Activated naive CD4-positive, alpha-beta T cell treated with Interleukin-2 at 50 U/mL for 16 hours (primary cell): ENCODE measurements around the gene CHRNB1.

Source experiments
- DNase-seq: peaks from one replicate; pipeline ENCODE4 v3.0.0-alpha.2; 2020

Gene CHRNB1

GRCh38 chr17:7486181-7486580 lies 41.3 kb downstream of the CHRNB1 start:
- no peak for DNase-seq

DNA sequence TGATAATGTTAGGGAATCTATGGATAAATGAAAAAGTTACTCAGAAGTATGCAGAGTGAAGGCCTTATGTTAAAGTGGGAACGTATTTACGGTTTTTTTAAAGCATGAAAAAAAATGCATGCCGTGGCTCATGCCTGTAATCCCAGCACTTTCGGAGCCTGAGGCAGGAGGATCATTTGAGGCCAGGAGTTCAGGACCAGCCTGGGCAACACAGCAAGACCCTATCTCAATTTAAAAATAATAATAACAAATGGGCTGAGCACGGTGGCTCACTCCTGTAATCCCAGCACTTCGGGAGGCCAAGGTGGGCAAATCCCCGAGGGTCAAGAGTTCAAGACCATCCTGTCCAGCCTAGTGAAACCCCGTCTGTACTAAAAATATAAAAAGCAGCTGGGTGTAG lies 45.3 kb downstream of the CHRNB1 start:
- no peak for DNase-seq

DNA sequence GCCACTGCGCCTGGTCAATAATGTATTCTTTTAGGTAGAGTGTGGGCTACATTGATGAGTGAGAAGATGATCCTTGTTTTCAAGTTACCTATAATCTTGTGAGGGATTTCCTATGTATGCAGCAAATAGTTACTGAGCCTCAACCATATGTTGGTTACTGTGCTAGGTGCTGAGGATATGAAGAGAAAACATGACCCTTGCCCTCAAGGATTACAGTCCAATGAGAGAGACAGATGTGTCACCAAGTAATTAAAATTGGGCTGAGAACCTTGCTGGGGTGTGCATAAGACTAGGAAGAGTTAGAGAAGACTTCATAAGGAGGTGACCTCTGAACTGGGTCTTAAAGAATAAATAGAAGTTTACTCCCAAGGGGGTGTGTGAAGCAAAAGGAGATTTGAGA lies 46.7 kb downstream of the CHRNB1 start:
- DNase-seq: no peak

DNA sequence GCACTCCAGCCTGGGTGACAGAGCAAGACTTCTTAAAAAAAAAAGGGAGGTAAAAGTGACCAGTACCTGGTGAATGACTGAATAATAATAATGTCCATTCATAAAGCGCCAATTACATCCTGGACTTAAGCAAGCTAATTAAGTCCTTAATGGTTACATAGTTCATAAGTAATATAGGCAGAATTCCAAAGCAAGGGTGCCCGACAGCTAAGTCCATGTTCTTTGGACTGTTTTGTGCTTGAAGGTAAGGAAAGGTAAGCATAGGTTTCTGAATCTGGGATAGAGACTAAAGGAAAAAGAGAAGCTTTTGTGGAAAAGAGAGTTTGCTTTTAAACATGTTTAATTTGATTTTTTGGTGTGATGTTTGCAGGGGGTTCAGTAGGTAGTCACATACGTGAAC lies 49.1 kb downstream of the CHRNB1 start:
- DNase-seq: no peak

DNA sequence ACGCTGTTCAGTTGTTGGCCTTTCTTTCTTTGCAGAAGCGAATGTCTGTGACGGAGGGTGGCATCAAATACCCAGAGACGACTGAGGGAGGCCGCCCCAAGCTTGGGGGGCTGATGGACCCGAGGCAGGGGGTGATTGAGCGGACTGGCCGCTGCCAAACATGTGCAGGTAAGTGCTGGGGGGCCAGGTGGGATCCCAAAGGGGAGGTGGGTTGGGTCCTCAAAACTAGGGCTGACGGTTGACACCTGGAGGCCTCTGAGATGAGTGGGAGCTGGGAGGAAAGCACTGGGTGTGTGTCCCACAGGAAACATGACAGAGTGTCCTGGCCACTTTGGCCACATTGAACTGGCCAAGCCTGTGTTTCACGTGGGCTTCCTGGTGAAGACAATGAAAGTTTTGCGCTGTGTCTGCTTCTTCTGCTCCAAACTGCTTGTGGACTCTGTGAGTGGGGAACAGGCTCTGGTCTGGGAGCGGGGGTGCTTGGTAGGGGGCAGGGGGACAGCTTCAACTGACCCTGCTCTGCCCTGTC lies 51.1 kb downstream of the CHRNB1 start:
- DNase-seq: no peak

DNA sequence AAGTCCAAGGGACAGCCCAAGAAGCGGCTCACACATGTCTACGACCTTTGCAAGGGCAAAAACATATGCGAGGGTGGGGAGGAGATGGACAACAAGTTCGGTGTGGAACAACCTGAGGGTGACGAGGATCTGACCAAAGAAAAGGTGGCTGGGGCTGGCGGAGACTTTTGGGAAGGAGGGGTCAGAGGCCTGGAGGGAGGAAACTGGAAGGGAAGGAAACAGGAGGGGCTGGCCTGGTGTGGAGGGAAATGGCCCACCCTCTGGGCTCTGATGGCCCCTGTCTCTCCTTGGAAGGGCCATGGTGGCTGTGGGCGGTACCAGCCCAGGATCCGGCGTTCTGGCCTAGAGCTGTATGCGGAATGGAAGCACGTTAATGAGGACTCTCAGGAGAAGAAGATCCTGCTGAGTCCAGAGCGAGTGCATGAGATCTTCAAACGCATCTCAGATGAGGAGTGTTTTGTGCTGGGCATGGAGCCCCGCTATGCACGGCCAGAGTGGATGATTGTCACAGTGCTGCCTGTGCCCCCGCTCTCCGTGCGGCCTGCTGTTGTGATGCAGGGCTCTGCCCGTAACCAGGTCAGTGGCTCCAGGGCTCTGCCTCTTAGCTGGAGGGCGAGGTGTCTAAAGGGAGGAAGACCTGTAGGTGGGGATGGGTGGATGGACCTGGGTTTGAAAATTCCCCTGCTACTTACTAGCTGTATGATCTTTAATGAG lies 51.8 kb downstream of the CHRNB1 start:
- DNase-seq: no peak

DNA sequence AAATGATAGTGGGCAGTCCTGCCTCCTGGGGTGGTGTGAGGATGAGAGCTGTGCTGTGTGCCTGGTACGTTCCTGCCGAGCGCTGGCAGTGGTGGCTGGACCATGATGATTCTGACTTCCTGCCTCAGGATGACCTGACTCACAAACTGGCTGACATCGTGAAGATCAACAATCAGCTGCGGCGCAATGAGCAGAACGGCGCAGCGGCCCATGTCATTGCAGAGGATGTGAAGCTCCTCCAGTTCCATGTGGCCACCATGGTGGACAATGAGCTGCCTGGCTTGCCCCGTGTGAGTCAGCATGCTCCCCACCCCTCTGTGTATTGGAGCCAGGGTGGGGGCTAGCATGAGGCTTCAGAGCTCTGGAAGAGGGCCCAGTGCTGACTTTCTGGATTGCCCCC lies 52.4 kb downstream of the CHRNB1 start:
- no peak for DNase-seq

GRCh38 chr17:7497636-7498035 lies 52.8 kb downstream of the CHRNB1 start:
- DNase-seq: no peak

DNA sequence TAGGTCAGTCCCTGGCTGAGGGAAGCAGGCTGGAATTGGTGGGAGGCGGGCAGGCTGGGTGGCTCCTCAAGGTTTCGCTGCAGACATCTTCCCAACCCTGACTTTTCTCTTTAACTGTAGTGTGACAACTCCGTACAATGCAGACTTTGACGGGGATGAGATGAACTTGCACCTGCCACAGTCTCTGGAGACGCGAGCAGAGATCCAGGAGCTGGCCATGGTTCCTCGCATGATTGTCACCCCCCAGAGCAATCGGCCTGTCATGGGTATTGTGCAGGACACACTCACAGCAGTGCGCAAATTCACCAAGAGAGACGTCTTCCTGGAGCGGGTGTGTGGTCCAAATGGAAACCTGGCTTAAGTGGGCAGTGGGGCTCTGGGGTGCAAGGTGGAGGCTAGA lies 54.3 kb downstream of the CHRNB1 start:
- DNase-seq: no peak

DNA sequence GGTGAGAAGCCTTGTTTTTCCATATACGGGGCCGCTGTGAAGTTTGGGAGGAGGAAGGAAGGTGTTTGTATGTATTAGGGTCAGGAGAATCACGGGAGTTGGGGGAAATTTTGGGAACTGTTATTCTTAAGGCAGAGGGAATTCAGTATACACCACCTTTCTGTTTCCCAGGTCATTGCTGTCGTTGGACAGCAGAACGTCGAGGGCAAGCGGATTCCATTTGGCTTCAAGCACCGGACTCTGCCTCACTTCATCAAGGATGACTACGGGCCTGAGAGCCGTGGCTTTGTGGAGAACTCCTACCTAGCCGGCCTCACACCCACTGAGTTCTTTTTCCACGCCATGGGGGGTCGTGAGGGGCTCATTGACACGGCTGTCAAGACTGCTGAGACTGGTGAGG lies 56.9 kb downstream of the CHRNB1 start:
- no peak for DNase-seq

DNA sequence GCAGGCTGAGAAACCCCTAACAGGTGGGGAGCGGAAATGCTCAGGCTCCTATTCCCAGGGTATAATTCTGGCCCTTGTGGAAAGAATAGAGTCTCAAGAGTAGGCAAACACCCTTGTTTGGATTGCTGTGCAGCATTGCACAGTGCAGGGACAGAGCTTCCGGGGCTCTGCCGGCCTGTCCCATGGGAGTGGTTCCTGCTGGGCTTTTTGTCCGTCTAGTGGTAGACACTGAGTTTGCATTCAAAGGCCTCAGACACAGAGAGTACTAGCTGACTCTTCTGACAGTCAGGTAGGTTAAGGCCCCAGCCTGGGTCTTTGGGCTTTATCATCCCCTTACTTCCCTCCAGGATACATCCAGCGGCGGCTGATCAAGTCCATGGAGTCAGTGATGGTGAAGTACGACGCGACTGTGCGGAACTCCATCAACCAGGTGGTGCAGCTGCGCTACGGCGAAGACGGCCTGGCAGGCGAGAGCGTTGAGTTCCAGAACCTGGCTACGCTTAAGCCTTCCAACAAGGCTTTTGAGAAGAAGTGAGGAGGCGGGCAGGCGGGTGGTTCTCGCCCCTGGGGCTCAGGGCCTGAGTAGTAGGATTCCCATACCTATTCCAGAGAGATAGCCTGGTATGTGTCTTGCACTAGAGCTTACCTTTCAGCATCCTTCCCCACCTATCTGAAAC lies 57.4 kb downstream of the CHRNB1 start:
- DNase-seq: no peak

- DNase-seq: no peak
These were observed 58.1 kb downstream of the CHRNB1 start for GRCh38 chr17:7502987-7503386.

GRCh38 chr17:7503521-7503920 lies 58.7 kb downstream of the CHRNB1 start:
- no peak for DNase-seq
